ENCODE measurements around the gene CYB561D1.
A peak's percentile ranks its signal among the peaks of the same experiment; 100 is the strongest.

CYB561D1 gene

DNA sequence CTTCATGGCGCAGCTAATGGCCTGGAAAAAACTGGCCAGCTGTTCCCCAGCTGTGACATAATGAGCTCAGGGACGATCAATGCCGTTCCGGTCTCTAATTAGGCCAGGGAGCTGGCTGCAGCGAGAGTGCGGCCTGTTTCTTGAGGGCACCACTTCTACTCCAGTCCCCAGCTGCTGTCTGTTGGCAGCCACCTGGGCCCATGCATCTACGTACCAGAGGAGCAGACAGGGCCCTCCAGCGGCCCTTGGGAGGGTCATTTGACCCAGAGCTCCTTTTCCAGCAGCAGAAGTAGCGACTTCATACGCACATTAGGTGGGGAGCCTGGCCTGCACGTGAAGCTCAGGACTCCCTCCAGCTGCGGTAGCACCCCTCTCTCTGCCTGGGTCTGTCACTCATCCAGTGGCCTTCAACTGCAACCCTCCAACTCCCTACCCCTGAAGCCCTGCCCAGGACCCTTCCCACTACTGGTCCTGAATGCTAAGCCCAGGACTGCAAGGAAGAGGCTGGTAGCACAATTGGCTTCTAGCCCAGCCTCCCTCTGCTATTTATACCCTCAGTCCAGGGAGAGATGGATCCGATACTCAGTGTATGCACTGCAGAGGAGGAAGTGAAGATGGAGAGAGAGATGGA is 36.7 kb downstream of the CYB561D1 start:
- DNase-seq: no peak

DNA sequence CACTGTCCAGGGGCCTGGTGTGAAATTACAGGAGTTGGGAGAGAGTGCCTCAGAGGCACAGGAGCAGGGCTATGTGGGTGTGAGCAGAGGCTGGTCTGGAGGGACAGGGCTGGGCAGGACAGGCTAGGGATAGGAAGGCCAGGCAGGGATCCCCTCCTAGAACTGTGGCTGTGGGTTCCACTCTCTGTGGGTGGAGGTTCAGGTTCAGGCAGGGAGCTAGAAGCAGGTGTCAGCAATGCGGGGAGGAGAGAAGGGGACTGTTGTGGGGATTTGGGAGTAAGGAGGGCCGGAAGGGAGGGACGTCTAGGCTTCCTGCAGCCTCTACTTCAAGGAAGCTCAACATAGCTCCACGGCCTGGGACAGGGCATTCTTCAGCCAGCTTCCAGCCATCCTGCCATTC is 37.5 kb downstream of the CYB561D1 start:
- DNase-seq: no peak

DNA sequence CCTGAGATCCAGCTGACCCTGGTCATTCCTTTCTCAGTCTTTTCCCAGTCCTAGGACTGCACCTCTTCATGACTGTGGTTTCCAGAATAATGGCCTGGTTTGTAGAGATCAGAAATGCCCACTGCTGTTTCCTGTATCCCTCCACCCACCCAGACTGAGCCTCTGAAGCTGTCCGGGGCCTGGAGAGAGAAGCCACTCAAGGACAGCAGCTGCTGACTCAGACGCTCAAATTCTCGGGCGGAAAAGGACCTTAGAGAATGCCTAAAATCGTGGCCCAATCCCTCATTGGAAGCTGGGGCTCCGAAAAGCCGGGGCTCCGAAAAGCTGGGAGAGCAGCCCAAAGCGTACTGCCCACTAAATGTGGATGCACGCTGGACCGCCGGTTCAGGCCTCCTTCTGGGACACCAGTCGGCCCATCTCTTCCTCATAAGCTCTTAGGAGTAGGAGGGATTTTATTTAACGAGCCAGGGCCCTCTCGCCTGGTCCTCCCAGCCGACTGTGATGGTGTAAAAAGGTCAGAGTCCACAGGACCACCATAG is 38.0 kb downstream of the CYB561D1 start:
- no peak for DNase-seq

DNA sequence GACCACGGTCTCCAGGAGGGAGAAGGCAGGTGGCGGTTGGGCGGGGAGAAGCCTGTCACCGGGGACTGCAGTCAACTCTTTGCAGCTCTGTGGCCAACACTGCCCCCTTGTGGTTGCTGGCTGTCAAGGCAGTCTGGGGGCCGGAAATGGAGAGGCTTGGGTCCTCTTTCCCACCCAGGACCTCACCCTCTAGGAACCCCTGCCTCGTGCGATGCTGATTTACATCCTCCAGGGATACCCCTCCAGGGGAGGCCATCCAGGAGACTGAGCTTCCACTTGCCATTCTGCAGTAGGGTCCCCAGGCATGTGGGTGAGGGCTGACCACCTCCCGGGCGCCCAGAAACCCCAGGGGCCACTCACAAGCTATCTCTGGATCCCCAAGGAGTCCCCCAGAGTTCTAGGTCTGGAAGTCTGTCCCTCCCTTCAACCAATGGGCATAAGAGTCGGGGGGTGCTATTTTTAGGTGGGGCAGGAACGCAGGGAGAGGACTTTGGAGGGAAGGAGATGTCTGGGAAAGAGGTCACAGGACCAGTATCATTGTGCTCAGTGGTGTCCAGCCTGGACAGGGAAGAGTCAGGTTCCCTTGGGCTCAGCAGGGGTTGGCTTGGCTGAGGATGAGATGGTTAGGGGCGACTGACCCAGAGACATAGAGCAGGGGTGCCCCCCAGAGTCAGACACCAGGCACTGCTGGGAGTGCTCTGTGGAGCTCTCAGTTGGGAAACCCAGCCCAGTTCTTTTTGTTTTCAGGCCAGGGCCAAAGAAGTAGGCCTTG is 38.7 kb downstream of the CYB561D1 start:
- peak; percentile 70 to 95 (median 88) for DNase-seq

- DNase-seq: no peak
These were observed 40.5 kb downstream of the CYB561D1 start for GRCh38 chr1:109534307-109534858.

GRCh38 chr1:109535481-109535880 is 41.6 kb downstream of the CYB561D1 start:
- no peak for DNase-seq

GRCh38 chr1:109535971-109536491 is 42.1 kb downstream of the CYB561D1 start:
- no peak for DNase-seq

- DNase-seq: no peak
These were observed 43.7 kb downstream of the CYB561D1 start for GRCh38 chr1:109537450-109538178.

GRCh38 chr1:109538827-109539555 is 45.1 kb downstream of the CYB561D1 start:
- DNase-seq: no peak

- DNase-seq: no peak
These were observed 45.8 kb downstream of the CYB561D1 start, which contains the start of gene GPR61 for GRCh38 chr1:109539676-109540075. Gene GPR61, plus strand, starts transcription at chr1:109539872. Its CDS starts 3,151 bp downstream, at chr1:109543023.

DNA sequence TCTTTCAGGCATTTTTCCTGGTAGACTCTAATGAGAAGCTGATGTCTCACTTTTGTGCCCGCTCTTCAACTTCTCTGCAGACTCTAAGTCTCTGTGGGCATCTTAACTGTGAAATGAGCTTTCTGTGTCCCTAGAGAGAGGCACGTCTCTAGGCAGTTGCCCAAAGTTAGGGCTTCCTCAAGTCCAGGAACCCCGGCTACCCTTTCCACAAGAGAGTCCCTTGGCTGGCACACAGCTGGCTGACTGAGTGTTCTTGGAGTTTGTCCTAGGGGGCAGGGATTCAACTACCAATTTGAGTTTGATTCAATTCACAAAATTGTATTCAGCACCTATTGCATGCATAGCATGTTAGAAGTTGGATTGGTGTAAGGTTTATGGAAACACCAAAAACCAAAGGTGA is 47.2 kb downstream of the CYB561D1 start:
- no peak for DNase-seq

GRCh38 chr1:109542657-109543056 is 48.8 kb downstream of the CYB561D1 start:
- DNase-seq: no peak

DNA sequence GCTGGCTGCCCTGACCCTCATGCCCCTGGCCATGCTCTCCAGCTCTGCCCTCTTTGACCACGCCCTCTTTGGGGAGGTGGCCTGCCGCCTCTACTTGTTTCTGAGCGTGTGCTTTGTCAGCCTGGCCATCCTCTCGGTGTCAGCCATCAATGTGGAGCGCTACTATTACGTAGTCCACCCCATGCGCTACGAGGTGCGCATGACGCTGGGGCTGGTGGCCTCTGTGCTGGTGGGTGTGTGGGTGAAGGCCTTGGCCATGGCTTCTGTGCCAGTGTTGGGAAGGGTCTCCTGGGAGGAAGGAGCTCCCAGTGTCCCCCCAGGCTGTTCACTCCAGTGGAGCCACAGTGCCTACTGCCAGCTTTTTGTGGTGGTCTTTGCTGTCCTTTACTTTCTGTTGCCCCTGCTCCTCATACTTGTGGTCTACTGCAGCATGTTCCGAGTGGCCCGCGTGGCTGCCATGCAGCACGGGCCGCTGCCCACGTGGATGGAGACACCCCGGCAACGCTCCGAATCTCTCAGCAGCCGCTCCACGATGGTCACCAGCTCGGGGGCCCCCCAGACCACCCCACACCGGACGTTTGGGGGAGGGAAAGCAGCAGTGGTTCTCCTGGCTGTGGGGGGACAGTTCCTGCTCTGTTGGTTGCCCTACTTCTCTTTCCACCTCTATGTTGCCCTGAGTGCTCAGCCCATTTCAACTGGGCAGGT is 49.5 kb downstream of the CYB561D1 start:
- no peak for DNase-seq

- no peak for DNase-seq
These were observed 50.3 kb downstream of the CYB561D1 start for GRCh38 chr1:109543988-109544735.

- peak; percentile 72 to 87 (median 82) for DNase-seq
These were observed 52.6 kb downstream of the CYB561D1 start for GRCh38 chr1:109546311-109547109.

- DNase-seq: peak in 4 of 6 experiments; percentile 1 to 64 (median 36)
These were observed 53.8 kb downstream of the CYB561D1 start for GRCh38 chr1:109547463-109548320.

DNA sequence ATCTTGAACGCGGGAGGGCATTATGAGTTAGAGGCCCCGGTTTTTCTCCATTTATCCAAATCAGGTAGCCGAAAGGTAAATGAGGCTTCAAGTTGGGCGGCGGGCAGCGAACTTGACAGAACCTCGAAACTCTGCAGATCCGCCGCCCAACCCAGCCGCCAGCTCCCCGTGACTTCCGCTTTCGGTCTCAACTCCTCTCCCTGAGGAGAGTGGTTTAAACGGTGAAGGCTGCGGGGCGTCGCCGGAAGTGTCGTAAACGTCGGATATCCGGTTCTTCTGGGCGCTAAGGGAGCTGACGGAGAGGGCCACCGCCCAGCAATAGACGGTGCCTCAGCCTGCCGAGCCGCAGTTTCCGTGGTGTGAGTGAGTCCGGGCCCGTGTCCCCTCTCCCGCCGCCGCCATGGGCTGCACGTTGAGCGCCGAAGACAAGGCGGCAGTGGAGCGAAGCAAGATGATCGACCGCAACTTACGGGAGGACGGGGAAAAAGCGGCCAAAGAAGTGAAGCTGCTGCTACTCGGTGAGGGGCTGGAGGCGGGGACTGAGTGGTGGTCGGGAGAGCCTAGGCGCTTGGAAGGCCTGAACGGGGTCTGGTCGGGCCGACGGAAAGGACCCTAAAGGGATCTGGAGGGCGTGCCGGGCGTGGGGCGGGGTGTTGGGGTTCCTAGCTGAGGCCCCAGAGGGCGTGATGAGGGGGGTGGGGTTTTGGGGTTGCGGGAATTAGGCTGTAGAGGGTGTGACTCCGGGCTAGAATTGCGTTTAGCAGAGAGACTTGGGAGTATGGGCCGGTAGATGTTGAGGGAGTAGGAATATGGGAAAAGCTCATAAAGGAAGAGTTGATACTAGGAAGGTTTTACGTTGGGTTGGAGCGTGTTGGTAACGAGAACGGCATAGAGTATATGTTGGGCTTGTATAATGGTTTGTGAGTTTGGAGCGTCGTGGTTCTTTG is 54.7 kb downstream of the CYB561D1 start, which contains the start of gene GNAI3:
GNAI3 (plus strand) TSS at position 295 of the 947 bp plus-strand sequence; CDS start at position 401, 106 bp downstream.
- peak; percentile 90 to 95 (median 92) for DNase-seq

Data from stimulated activated naive CD4-positive, alpha-beta T cell (primary cell).